Ascending aorta (tissue), 2 donors: ENCODE data around the gene PTGFRN. TPM values are rescaled to one million over a fixed set of nuclear protein-coding genes. Genes with fewer than 3 reads are reported as not detected.

ENCODE experiments used
- DNase-seq, 2 donors: peaks; one replicate each; pipeline ENCODE4 v3.0.0-alpha.2; 2019; ENCODE audit warnings: low spot score in 2 of 2
- H3K27ac ChIP-seq, 2 donors: fragments of 200-600 bp; sonication (generic); one replicate each; pipeline ENCODE4 v1.5.1; 2016 to 2017; ENCODE audit warnings: mild to moderate bottlenecking in 1 of 2
- H3K27me3 ChIP-seq: fragments of 200-600 bp; sonication (generic); one replicate; pipeline ENCODE4 v1.5.1; 2017
- H3K36me3 ChIP-seq, 2 donors: fragments of 200-600 bp; sonication (generic); one replicate each; pipeline ENCODE4 v1.5.1; 2016
- H3K4me1 ChIP-seq, 2 donors: fragments of 200-600 bp; sonication (generic); one replicate each; pipeline ENCODE4 v1.5.1; 2016 to 2017; ENCODE audit warnings: mild to moderate bottlenecking in 1 of 2
- H3K4me3 ChIP-seq, 2 donors: fragments of 200-600 bp; sonication (generic); one replicate each; pipeline ENCODE4 v1.5.1; 2016 to 2017; ENCODE audit warnings: mild to moderate bottlenecking in 1 of 2
- H3K9me3 ChIP-seq, 2 donors: fragments of 200-600 bp; sonication (generic); one replicate each; pipeline ENCODE4 v1.5.1; 2016
- intact Hi-C: fragments of 100-400 bp; cut with DNase I; formaldehyde crosslinking; loops from one replicate; pipeline ENCODE4 v1.15.1; 2023
- total RNA-seq: library from RNA; depleted of rRNA; stranded (reverse); fragments of >200 nt; gene quantifications from one replicate; pipeline ENCODE4 v1.1.0, GENCODE V29; 2016
- TF ChIP-seq, protein P1 (sequence below), 3 experiments: fragments of 200-600 bp in 2 of 3; fragments of 450-650 bp in 1 of 3; sonication (generic) in 2 of 3; IDR thresholded peaks; one replicate each; pipeline ENCODE4 v1.5.1; 2016 to 2019; ENCODE audit warnings: antibody characterized with exemption in 3 of 3, mild to moderate bottlenecking in 1 of 3, moderate library complexity in 1 of 3

Gene PTGFRN
- total RNA-seq, 1 donor from 2014 or later = 11.2 TPM

DNA sequence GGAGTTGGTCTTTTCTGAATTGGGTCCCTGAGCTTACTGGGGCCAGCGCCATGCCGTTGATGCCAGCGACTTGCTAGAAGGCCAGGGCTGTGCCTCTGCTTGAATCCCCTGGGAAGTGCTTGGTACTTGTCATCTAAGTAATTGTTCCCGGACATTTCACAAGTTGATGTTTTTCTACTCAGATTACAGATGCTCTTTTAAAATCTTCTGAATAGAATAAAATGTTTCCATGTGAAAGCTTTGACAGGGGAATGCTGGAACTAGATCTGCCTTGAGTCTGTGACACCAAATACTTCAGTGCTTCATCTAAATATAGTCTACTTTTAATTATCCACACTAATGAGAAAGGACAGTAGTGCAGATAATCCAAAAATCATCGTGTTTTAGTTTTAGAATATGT is 38.3 kb downstream of the PTGFRN start:
- intact Hi-C loops = no loop called here
- Histone ChIP-seq H3K9me3 (no peaks in the 10 kb centered on the region), H3K27me3 (no peaks in the 10 kb centered on the region), H3K4me3 (no peak overlapping the region), H3K4me1 (peaks cover 8 to 11% of the 10 kb centered on the region in 2 donors), H3K27ac (peak overlapping the region in 1 of 2 donors; percentile 6), H3K36me3 (peaks cover 0 to 6% of the 10 kb centered on the region in 2 donors)
- TF ChIP-seq, protein P1, sequence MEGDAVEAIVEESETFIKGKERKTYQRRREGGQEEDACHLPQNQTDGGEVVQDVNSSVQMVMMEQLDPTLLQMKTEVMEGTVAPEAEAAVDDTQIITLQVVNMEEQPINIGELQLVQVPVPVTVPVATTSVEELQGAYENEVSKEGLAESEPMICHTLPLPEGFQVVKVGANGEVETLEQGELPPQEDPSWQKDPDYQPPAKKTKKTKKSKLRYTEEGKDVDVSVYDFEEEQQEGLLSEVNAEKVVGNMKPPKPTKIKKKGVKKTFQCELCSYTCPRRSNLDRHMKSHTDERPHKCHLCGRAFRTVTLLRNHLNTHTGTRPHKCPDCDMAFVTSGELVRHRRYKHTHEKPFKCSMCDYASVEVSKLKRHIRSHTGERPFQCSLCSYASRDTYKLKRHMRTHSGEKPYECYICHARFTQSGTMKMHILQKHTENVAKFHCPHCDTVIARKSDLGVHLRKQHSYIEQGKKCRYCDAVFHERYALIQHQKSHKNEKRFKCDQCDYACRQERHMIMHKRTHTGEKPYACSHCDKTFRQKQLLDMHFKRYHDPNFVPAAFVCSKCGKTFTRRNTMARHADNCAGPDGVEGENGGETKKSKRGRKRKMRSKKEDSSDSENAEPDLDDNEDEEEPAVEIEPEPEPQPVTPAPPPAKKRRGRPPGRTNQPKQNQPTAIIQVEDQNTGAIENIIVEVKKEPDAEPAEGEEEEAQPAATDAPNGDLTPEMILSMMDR (IDR thresholded peaks at IDR 0.05) = no peak
- no peak for DNase-seq

DNA sequence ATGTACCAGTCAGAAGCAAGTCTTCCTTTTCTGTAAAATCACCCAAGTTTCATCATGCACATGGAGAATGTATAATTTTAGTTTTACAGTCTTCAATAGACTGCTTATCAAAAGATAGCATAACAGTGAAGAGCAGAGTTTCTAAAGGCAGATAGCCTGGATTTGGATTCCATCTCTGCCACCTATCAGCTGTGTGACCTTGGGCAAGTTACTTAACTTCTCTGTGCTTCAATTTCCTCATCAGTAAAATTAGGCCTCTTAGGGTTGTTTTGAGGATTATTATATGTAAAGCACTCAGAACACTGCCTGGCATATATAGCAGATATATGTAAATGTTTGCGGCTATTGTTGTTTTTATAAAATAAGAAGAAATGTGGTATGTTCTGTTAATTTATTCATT is 38.9 kb downstream of the PTGFRN start:
- intact Hi-C loops = no loop called here
- H3K4me1 ChIP-seq = peaks cover 8 to 11% of the 10 kb centered on the region in 2 donors
- no peaks in the 10 kb centered on the region for H3K9me3 ChIP-seq
- H3K4me3 ChIP-seq = no peak overlapping the region
- TF ChIP-seq, protein P1 (IDR thresholded peaks at IDR 0.05) = no peak
- H3K36me3 ChIP-seq = peaks cover 0 to 6% of the 10 kb centered on the region in 2 donors
- H3K27ac ChIP-seq = no peak overlapping the region
- DNase-seq = no peak
- no peaks in the 10 kb centered on the region for H3K27me3 ChIP-seq

DNA sequence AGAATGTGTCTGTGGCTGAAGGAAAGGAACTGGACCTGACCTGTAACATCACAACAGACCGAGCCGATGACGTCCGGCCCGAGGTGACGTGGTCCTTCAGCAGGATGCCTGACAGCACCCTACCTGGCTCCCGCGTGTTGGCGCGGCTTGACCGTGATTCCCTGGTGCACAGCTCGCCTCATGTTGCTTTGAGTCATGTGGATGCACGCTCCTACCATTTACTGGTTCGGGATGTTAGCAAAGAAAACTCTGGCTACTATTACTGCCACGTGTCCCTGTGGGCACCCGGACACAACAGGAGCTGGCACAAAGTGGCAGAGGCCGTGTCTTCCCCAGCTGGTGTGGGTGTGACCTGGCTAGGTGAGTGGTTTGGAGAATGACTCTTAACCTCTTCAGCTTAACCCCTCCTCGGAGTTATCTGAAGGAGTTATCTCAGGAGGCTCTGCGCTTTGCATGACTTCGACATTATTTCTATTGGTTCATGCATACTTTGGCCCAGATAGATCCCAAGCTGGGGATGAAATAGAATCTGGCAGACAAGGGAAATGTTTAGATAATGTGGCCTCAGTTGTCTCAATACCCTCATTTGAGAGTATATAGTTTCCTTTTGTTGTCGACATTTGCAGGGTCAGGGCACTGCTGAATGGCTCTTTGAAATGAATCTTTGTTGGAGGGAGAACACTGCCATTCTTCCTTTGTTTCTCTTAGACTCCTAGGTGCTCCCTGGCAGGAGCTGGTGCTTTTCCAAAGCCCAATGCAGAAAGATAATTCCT is 39.7 kb downstream of the PTGFRN start:
- Histone ChIP-seq H3K27me3 (no peaks in the 10 kb centered on the region), H3K9me3 (no peaks in the 10 kb centered on the region), H3K27ac (no peak overlapping the region), H3K4me1 (peaks cover 8 to 11% of the 10 kb centered on the region in 2 donors), H3K4me3 (no peak overlapping the region), H3K36me3 (peaks cover 0 to 6% of the 10 kb centered on the region in 2 donors)
- TF ChIP-seq, protein P1 (IDR thresholded peaks at IDR 0.05) = no peak
- intact Hi-C loops = no loop called here
- DNase-seq = no peak

DNA sequence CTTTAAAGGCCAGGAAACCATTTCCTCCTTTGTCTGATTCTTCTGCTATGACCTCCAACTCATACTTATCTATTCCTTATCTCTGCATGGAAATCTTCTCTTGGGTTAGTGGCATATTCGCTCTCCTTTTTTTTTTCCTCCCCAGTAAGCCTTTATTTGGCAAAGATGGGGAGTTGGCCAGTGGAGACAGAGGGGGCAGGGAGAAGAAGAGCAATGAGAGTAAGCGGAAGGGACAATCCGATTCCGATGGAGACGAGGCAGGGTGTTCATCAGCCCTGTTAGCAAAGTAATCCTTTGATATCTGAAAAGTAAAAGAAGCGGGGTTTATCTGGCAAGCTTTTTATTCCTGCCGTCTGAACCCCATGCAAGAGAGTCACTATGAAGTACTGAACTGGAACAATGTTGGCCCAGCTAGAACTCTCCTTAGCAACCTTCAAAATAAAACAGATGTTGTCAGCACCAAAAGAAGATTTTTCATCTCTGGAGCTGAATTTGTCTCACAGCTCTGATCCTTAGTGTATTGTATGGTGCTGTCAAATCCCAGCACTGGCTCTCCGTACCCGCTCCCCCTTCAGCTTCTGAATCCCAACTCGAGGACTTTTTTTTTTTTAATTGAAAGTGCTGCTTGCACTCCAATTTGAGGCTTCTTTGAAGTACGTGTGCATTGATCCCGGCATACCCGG is 40.9 kb downstream of the PTGFRN start:
- peak overlapping the region in 1 of 2 donors; percentile 51 for H3K27ac ChIP-seq
- peaks cover 8 to 11% of the 10 kb centered on the region in 2 donors for H3K4me1 ChIP-seq
- H3K4me3 ChIP-seq = peak overlapping the region in 1 of 2 donors; percentile 48
- TF ChIP-seq, protein P1 (IDR thresholded peaks at IDR 0.05) = no peak
- H3K9me3 ChIP-seq = no peaks in the 10 kb centered on the region
- H3K27me3 ChIP-seq = no peaks in the 10 kb centered on the region
- H3K36me3 ChIP-seq = no peaks in the 10 kb centered on the region
- intact Hi-C loops = loop anchor here (1.0 kb wide), 1 partner anchor 40 kb away; no protein-coding TSS in a partner anchor
- DNase-seq = no peak

DNA sequence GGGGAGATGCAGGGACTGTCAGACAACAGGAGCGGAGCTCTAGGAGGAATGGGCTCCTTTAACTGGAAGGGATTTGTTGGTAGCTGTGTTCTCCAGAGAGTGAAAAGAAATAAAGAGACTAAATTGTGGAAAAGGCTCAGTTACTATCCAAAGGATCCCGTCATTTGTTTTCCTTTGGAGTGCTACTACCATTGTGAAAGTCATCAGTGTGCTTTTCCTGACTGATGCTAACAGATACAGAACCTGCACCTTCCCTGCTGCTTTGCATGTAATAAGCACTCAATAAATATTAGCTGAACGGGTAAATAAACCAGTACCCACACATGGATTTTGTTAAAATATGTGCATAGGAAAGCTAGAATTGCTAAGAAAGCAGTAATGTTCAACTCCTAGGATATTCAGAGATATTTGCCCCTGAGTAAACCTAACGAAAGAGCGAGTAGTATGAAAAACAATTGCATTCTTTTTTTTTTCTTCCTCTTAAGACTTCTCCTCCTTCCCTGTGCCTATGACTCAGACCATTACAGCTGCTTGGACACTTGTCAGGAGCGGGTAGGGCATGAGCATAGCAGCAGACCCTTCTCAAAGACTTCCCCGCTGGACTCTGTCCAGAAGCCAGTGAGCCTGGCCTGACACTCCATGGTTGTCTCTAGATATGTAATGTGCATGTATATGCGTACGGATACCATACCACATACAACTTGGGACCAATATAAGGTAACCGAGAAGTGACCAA is 41.7 kb downstream of the PTGFRN start:
- Histone ChIP-seq H3K9me3 (no peaks in the 10 kb centered on the region), H3K27ac (peak overlapping the region in 1 of 2 donors; percentile 51), H3K36me3 (no peaks in the 10 kb centered on the region), H3K4me3 (peak overlapping the region in 1 of 2 donors; percentile 48), H3K4me1 (peaks cover 8 to 11% of the 10 kb centered on the region in 2 donors), H3K27me3 (no peaks in the 10 kb centered on the region)
- TF ChIP-seq, protein P1 (IDR thresholded peaks at IDR 0.05) = no peak
- intact Hi-C loops = no loop called here
- peak; percentile 29 to 78 for DNase-seq
